ENCODE data around the gene COG1. TPM values are rescaled to one million over a fixed set of nuclear protein-coding genes. Genes with fewer than 3 reads are reported as not detected.

The COG1 gene
- total and polyA plus RNA-seq, 7 donors = 17.5 to 33.5 (median 19.2) TPM

DNA sequence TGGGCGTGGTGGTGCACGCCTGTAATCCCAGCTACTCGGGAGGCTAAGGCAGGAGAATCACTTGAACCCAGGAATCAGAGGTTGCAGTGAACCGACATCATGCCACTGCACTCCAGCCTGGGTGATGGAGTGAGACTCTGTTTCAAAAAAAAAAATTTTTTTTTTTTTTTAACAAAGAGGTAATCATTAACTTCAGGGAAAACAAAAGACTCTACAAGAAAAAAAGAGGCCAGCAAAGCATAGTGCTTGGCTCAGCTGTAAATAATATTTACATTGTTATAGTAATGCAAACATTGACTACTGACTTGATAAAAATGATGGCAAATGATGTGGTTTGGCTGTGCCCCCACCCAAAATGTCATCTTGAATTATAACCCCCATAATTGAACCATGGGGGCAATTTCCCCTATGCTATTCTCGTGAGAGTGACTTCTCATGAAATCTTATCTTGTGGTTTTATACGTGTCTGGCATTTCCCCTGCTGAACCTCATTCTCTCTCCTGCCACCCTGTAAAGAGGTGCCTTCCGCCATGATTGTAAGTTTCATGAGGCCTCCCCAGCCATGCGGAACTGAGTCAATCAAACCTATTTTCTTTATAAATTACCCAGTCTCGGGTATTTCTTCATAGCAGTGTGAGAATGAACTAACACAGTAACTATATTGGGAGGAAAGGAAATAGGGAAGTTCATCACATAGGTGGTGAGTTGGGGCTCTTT is 40.8 kb upstream of the COG1 start:
- DNase-seq = no peak
- H3K27me3 ChIP-seq = peaks cover 0 to 9% (median 0%) of the 10 kb centered on the region in 3 donors
- intact Hi-C loops (cut with DNase I) = no loop called here
- TF ChIP-seq POLR2AphosphoS5 (IDR thresholded peaks at IDR 0.05) (no peak), EP300 (IDR thresholded peaks at IDR 0.05) (no peak), POLR2A (IDR thresholded peaks at IDR 0.05) (no peak)
- TF ChIP-seq, protein P1, sequence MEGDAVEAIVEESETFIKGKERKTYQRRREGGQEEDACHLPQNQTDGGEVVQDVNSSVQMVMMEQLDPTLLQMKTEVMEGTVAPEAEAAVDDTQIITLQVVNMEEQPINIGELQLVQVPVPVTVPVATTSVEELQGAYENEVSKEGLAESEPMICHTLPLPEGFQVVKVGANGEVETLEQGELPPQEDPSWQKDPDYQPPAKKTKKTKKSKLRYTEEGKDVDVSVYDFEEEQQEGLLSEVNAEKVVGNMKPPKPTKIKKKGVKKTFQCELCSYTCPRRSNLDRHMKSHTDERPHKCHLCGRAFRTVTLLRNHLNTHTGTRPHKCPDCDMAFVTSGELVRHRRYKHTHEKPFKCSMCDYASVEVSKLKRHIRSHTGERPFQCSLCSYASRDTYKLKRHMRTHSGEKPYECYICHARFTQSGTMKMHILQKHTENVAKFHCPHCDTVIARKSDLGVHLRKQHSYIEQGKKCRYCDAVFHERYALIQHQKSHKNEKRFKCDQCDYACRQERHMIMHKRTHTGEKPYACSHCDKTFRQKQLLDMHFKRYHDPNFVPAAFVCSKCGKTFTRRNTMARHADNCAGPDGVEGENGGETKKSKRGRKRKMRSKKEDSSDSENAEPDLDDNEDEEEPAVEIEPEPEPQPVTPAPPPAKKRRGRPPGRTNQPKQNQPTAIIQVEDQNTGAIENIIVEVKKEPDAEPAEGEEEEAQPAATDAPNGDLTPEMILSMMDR (IDR thresholded peaks at IDR 0.05) = no peak
- 16 to 44% methylated on average over 9 of the region's 9 CpGs for WGBS, 2 donors
- H3K36me3 ChIP-seq = no peaks in the 10 kb centered on the region
- no peak overlapping the region for H3K27ac ChIP-seq
- no peak overlapping the region for H3K4me3 ChIP-seq
- peaks cover 0 to 4% (median 2%) of the 10 kb centered on the region in 4 donors for H3K4me1 ChIP-seq
- H3K9me3 ChIP-seq = no peaks in the 10 kb centered on the region

DNA sequence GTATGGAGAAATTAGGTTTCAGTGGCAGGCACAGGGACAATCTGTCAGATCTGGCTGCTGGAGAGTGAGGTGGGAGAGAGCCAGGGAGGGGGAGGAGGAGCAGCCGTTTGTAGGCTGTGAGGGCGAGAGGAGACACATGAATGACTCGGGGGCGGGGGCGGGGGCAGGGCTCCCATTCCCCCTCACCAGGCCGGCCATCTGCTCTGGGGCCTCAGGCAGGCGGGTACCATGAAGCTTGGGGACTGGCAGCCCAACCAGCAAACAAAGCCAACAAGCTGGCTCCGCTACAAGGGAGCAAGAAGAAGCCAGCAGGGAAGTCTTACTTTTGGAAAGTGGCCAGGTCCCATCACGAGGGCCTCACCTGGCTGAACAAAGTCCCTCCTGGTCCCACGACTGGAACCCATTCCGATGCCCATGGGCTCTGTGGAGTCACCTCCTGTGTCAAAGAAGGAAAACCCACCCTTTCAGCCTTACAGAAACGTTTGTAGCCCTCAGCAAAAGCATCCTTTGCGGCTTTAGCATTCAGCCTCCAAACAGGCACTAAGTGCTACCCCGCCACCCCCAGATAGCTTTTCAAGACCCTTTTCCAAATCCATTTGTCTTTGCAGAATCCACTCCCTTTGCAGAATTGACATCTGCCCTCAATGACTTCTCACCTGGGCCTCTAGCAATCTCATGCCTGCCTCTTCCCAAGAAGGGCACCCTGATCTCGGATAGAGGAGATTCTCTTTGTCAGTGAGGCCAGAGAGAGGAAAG is 37.3 kb upstream of the COG1 start:
- intact Hi-C loops (cut with DNase I) = loop anchor here (1.0 kb wide), 1 partner anchor 430 kb away; no protein-coding TSS in a partner anchor
- Histone ChIP-seq H3K4me1 (peaks cover 0 to 4% (median 2%) of the 10 kb centered on the region in 4 donors), H3K27ac (no peak overlapping the region), H3K4me3 (no peak overlapping the region), H3K27me3 (no peaks in the 10 kb centered on the region), H3K36me3 (no peaks in the 10 kb centered on the region), H3K9me3 (no peaks in the 10 kb centered on the region)
- 67 to 77% methylated on average over 15 of the region's 15 CpGs for WGBS, 2 donors
- no peak for DNase-seq
- TF ChIP-seq, protein P1 (IDR thresholded peaks at IDR 0.05) = no peak
- TF ChIP-seq EP300 (IDR thresholded peaks at IDR 0.05) = no peak
- no peak for TF ChIP-seq POLR2AphosphoS5 (IDR thresholded peaks at IDR 0.05)
- no peak for TF ChIP-seq POLR2A (IDR thresholded peaks at IDR 0.05)

DNA sequence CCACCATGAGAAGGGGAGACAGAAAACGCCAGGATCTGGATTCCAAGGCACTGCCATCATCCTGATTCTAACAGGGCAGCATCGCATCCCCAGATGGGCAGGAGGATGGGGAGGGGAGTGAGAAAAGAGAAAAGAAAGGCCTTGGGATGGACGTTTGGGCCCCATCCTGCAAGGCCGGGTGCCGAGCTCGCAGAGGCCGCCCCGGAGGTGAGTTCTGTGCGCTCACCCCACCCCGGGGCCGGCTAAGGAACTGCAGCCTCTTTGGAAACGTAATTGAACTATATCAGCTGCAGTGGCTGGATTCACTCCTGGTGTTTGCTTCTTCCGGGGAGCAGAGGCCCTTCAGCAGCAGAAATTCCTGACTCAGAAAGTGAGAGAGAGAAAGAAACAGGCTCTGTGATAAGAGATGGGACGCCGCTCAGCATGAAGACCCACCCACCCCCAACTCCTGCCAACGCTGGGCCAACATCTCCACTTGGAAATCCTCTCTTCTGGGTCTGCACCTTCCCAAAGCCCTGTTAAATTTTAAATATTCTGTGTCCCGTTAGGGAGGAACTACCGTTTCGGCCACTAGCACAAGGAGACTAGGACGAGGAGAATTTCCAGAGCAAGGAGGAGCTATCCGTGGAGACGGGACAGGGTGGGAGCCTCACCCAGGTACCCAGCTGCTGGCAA is 36.6 kb upstream of the COG1 start:
- TF ChIP-seq POLR2AphosphoS5 (IDR thresholded peaks at IDR 0.05) (no peak), EP300 (IDR thresholded peaks at IDR 0.05) (no peak)
- TF ChIP-seq, protein P1 (IDR thresholded peaks at IDR 0.05) = peak in 3 of 4 experiments; percentile 51 to 76 (median 68)
- H3K27ac ChIP-seq = no peak overlapping the region
- H3K4me3 ChIP-seq = no peak overlapping the region
- DNase-seq = peak; percentile 70
- H3K27me3 ChIP-seq = peaks cover 0 to 5% (median 0%) of the 10 kb centered on the region in 3 donors
- H3K36me3 ChIP-seq = no peaks in the 10 kb centered on the region
- intact Hi-C loops (cut with DNase I) = loop anchor here (1.0 kb wide), 1 partner anchor 431 kb away; no protein-coding TSS in a partner anchor
- H3K9me3 ChIP-seq = no peaks in the 10 kb centered on the region
- 21 to 26% methylated on average over 22 of the region's 22 CpGs for WGBS, 2 donors
- peaks cover 0 to 4% (median 2%) of the 10 kb centered on the region in 4 donors for H3K4me1 ChIP-seq

DNA sequence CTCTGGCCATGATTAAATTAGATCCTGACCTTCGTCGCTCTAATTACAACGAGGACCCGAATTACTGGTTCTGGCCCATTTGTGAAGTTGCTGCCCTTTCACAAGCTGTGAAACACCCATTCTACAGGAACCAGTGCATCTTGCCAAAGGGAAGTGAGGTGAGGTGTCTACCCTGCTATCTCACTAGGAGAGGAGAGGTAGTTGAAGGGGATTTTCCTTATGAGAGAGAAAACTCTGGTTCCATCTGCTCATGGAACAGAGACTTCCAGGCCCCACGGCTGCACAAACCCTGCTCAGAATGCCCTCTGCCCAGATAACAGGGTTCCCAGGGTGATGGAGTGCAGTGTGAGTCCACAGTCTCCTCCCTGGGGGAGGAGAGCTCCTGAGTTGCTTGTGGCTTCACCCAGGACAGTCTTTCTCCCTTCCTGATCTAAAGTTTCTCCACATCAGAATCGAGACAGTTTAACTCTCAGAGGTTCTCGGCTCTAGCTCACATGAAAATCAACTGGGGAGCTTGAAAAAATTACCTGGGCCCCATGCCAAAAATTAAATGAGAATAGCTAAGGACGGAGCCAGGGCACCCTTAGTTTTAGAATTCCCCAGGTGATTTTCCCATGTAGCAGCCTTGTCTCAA is 35.9 kb upstream of the COG1 start:
- Histone ChIP-seq H3K36me3 (no peaks in the 10 kb centered on the region), H3K27me3 (peaks cover 0 to 11% (median 0%) of the 10 kb centered on the region in 3 donors), H3K4me3 (no peak overlapping the region), H3K27ac (no peak overlapping the region), H3K9me3 (no peaks in the 10 kb centered on the region), H3K4me1 (peaks cover 0 to 4% (median 2%) of the 10 kb centered on the region in 4 donors)
- 70% methylated on average over 8 of the region's 8 CpGs for WGBS, 2 donors
- intact Hi-C loops (cut with DNase I) = loop anchor here (1.0 kb wide), 1 partner anchor 432 kb away; no protein-coding TSS in a partner anchor
- no peak for TF ChIP-seq POLR2A (IDR thresholded peaks at IDR 0.05)
- TF ChIP-seq, protein P1 (IDR thresholded peaks at IDR 0.05) = no peak
- TF ChIP-seq POLR2AphosphoS5 (IDR thresholded peaks at IDR 0.05) = no peak
- TF ChIP-seq EP300 (IDR thresholded peaks at IDR 0.05) = no peak
- no peak for DNase-seq

Data from sigmoid colon (tissue), 7 donors.